ENCODE measurements around the gene CCDC187.

- TF ChIP-seq CTCF (IDR thresholded peaks at IDR 0.05; ENCODE audit: poor library complexity, severe bottlenecking) (no peak), EP300 (conservative IDR thresholded peaks at IDR 0.05; ENCODE audit: poor library complexity, severe bottlenecking) (no peak), REST (IDR thresholded peaks at IDR 0.05; ENCODE audit: borderline replicate concordance) (no peak), TAF1 (IDR thresholded peaks at IDR 0.05; ENCODE audit: low read depth) (no peak)
Observed at GRCh38 chr9:136270173-136270705, 33.7 kb downstream of the CCDC187 start.

Data from neural cell (in vitro differentiated cells).